Fibroblast of skin of abdomen (primary cell): ENCODE measurements around the gene HEXIM2.
A peak's percentile ranks its signal among the peaks of the same experiment; 100 is the strongest.

ENCODE experiments used
- DNase-seq: peaks from one replicate; pipeline ENCODE4 v3.0.0-alpha.2; 2013

HEXIM2 gene

DNA sequence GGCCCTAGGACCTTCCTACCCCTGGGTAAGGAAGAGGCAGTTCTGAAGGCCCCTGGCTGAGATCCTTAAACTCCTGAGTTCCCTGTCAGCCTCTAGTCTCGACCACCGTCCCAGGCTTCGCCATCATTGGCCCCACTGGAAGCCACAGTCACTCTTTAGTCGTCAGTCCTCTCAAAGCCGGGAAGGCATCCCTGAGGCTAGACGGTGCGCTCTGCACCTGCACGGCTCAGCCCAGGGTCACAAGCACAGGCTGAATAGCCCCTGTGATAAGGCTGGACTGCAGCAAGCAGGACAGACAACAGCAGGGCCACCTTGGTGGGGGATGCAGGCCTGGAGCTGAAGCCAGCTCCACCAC, 16.7 kb upstream of the HEXIM2 start:
- no peak for DNase-seq

DNA sequence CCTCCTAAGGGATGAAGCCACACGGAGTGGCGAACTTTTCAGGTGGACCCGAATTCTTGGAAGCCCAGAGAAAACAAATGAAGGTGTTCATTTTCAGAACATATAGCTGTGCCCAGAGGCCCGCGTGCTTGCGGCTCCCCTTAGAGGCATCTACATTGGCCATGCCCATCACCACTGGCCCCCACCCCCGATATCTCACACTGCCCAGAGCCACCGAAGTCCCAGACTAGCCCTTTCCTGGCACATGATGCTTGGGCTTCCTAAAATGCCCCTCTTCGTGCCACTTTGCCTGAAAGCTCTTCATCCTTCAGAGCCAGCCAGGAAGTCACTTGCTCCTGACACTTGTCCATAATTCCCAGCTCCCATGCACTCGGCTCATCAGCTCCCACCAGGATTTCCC, 15.5 kb upstream of the HEXIM2 start:
- no peak for DNase-seq

DNA sequence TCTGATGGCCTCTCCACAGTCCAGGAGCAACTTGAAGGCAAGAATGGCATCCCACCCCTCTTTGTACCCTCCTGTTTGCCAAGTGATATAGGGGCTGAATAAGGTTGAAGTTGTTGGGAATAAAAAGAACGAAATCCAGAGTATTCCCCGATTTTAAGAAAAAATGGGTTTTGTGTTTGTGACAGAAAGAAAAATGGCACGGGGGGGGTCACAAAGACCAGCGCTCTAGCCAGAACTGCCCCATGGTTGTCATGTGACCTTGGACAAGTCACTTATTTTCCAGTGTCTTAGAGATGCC, 15.1 kb upstream of the HEXIM2 start:
- DNase-seq: no peak

GRCh38 chr17:45146890-45147580, 14.6 kb upstream of the HEXIM2 start:
- peak; percentile 77 for DNase-seq

GRCh38 chr17:45147581-45148182, 14.0 kb upstream of the HEXIM2 start:
- DNase-seq: peak; percentile 98

- peak; percentile 100 for DNase-seq
These were observed 13.3 kb upstream of the HEXIM2 start, which contains the start of gene HEXIM1 for GRCh38 chr17:45148183-45149036. TSS of gene HEXIM1 (plus strand) at chr17:45148475. CDS start at chr17:45149191, 716 bp downstream.

GRCh38 chr17:45149037-45149668, 12.5 kb upstream of the HEXIM2 start:
- DNase-seq: peak; percentile 82

DNA sequence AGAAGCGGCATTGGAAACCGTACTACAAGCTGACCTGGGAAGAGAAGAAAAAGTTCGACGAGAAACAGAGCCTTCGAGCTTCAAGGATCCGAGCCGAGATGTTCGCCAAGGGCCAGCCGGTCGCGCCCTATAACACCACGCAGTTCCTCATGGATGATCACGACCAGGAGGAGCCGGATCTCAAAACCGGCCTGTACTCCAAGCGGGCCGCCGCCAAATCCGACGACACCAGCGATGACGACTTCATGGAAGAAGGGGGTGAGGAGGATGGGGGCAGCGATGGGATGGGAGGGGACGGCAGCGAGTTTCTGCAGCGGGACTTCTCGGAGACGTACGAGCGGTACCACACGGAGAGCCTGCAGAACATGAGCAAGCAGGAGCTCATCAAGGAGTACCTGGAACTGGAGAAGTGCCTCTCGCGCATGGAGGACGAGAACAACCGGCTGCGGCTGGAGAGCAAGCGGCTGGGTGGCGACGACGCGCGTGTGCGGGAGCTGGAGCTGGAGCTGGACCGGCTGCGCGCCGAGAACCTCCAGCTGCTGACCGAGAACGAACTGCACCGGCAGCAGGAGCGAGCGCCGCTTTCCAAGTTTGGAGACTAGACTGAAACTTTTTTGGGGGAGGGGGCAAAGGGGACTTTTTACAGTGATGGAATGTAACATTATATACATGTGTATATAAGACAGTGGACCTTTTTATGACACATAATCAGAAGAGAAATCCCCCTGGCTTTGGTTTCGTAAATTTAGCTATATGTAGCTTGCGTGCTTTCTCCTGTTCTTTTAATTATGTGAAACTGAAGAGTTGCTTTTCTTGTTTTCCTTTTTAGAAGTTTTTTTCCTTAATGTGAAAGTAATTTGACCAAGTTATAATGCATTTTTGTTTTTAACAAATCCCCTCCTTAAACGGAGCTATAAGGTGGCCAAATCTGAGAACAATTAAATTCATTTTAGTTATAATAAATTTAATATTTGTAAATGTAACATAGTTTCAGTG, 11.7 kb upstream of the HEXIM2 start:
- DNase-seq: peak; percentile 50

DNA sequence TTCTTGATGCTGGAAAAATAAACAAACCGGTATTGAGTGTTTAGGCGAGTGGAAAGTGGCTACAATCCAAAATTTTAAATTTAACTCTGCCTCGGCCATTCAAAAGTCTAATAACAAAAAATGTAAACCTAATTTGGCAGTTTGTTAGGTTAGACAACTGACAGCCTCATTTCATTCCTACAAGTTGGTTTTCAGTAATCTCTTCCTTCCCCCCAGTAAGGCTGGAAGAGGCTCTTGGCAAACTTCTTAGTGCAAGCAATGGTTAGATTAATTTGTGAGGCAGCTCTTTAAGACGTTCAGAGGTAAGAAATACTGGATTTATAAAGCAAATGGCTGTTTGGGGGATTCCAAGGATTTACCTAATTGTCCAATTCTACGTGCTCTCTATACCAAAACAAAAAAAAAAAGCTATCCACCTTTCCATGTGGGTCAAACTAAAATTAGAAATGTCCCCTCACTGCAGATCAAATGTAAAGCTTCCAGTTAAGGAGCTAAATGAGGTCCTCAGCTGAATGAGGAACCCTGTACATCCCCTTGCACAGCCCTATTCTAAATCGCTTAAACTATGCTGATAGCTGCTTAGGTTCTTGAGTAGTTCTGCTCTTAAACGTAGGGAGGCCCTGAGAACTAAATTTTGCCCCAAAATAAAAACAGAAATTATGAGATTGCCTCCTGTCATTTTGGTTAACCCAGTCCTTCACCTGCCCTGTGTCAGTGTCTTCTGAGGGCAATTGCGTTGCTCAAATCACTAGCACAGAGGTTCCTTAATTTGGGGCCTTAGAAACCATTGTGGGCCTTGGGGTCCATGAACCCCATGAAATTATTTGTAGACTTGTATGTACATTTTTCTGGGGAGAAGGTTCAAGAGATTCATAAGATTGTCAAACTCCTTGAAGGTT, 10.5 kb upstream of the HEXIM2 start:
- no peak for DNase-seq

DNA sequence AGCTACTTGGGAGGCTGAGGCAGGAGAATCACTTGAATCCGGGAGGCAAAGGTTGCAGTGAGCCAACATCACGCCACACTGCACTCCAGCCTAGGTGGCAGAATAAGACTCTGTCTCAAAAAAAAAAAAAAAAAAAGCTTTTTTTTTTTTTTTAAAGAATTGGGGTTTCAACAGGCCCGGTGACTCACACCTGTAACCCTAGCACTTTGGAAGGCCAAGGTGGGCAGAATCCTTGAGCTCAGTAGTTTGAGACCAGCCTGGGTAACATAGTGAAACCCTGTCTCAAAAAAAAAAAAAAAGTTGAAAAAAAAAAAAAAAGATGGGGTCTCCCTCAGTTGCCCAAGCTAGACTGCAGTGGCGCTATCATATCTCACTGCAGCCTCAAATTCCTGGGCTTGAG, 6.6 kb upstream of the HEXIM2 start:
- no peak for DNase-seq

- no peak for DNase-seq
These were observed 6.2 kb upstream of the HEXIM2 start for GRCh38 chr17:45155483-45155882.

- no peak for DNase-seq
These were observed 5.4 kb upstream of the HEXIM2 start for GRCh38 chr17:45156242-45156641.

GRCh38 chr17:45160447-45161287, 1.0 kb upstream of the HEXIM2 start:
- peak; percentile 73 for DNase-seq

DNA sequence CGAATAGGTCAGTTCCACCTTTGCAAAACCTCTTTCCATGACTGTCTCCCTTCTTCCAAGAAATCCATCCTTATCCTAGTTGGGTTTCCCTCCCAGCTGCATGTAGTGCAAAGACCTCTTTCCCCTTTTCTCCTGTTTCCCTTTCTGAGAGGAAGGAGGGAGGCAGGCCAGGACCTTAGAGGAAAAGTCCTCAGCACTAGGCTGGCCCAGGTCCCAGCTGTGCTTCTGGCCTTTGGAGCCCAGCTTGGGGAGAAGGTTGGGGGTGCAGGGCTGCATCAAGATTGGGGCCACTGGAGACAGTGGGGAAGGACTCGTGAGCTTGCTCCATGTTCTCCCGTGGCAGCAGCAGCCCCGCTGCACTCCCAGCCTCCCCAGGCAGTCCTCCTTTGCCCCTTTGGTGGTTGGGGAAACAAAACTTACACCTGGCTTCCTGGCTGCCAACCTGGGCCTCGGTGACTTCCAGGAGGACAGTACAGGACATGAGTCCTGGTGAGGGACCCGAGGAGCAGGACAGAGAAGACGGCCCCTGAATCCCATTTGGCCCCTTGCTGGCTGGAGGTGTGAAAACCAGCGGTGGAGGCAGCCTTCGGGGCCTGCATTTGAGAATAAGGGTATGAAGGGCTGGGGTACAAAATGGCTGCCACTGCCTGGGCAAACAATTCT, 481 bp downstream of the HEXIM2 start:
- no peak for DNase-seq

DNA sequence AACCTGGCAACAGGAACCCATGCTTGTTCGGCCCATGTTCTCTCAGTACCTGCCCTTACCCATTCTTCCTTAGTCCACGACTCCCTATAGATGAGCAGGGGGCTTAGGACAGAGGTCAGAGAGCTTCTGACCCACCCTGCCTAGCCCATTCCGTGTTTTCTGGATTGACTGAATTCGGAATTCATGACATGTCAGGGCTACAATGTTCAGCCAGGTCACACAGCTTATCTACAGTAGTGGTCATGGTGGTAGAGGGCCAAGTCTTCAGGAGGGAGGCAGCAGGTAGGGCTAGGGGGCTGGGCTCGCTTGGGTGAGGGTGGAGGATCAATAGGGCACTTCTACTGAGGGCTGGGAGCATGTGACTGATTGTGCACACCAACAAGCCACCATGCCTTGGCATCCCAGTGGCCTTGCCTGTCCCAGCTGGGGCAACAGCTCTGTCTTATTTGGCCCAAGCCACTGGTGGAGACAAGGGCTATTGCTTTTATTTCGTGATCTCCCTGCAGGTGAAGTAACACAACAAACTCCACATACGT, 3.1 kb downstream of the HEXIM2 start:
- DNase-seq: no peak

DNA sequence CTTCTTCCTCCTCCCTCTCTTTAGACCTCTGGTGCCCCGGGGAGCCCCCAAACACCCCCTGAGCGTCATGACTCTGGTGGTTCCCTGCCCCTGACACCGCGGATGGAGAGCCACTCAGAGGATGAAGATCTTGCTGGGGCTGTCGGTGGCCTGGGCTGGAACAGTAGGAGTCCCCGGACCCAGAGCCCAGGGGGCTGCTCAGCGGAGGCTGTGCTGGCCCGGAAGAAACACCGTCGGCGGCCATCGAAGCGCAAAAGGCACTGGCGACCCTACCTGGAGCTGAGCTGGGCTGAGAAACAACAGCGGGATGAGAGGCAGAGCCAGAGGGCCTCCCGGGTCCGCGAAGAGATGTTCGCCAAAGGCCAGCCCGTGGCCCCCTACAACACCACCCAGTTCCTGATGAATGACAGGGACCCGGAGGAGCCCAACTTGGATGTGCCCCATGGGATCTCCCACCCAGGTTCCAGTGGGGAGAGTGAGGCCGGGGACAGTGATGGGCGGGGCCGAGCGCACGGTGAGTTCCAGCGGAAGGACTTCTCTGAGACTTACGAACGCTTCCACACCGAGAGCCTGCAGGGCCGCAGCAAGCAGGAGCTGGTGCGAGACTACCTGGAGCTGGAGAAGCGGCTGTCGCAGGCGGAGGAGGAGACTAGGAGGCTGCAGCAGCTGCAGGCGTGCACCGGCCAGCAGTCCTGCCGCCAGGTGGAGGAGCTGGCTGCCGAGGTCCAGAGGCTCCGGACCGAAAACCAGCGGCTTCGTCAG, 7.5 kb downstream of the HEXIM2 start:
- no peak for DNase-seq

GRCh38 chr17:45170280-45170930, 8.7 kb downstream of the HEXIM2 start:
- DNase-seq: no peak

DNA sequence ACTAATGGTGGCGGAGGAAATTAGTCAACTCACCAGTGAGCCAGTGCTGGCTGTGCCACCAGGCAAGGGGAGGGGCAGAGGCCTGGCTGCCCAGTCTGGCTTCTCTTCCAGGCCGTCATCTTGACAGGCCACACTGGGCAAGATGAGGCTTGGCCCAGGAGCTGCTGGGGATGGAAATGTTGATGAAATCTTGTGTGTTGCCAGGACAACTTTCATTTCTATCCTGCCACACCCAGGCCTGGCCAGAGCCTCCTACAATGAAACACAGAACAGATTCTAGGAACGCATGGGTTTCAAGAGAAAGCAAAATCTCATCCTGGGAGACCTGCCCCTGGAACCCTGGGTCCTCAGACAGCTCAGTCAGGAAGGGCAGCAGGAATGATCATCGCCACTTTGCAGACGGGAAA, 9.3 kb downstream of the HEXIM2 start:
- DNase-seq: peak; percentile 64
